HepG2 (cell line): ENCODE measurements around the gene VWA1. TPM values are rescaled to one million over a fixed set of nuclear protein-coding genes. Genes with fewer than 3 reads are reported as not detected.

Source experiments
- KLF12 ChIP-seq: sonication (generic); formaldehyde crosslinking; IDR thresholded peaks from 2 replicates; pipeline ENCODE4 v1.4.0; 2020; ENCODE audit warnings: missing genetic modification reagents, borderline replicate concordance
- NR2C2 ChIP-seq: sonication (generic); formaldehyde crosslinking; IDR thresholded peaks from 2 replicates; pipeline ENCODE4 v1.4.0; 2020; ENCODE audit warnings: missing genetic modification reagents, mild to moderate bottlenecking, moderate library complexity, borderline replicate concordance
- REPIN1 ChIP-seq: sonication (generic); formaldehyde crosslinking; IDR thresholded peaks from 2 replicates; pipeline ENCODE4 v1.8.0; 2022; ENCODE audit warnings: missing genetic modification reagents, low read depth, mild to moderate bottlenecking, borderline replicate concordance
- REXO4 ChIP-seq: sonication (generic); formaldehyde crosslinking; IDR thresholded peaks from 2 replicates; pipeline ENCODE4 v1.8.0; 2022; ENCODE audit warnings: missing genetic modification reagents, mild to moderate bottlenecking, borderline replicate concordance
- RFX3 ChIP-seq: IDR thresholded peaks from 2 replicates; pipeline ENCODE4 v1.6.1; 2016; ENCODE audit warnings: missing biosample characterization, missing genetic modification reagents
- ZNF10 ChIP-seq: sonication (generic); formaldehyde crosslinking; IDR thresholded peaks from 2 replicates; pipeline ENCODE4 v1.4.0; 2020; ENCODE audit warnings: mild to moderate bottlenecking, low read depth, missing genetic modification reagents, borderline replicate concordance
- ZNF232 ChIP-seq: sonication (generic); formaldehyde crosslinking; IDR thresholded peaks from 2 replicates; pipeline ENCODE4 v1.4.0; 2020; ENCODE audit warnings: missing genetic modification reagents, borderline replicate concordance
- polyA plus RNA-seq, 8 experiments: library from polyadenylated mRNA; depleted of rRNA in 3 of 8; stranded (reverse) in 7 of 8; unstranded in 1 of 8; fragments of >200 nt; fragmentation: Illumina TruSeq in 4 of 8; extraction: Trizol in 4 of 8; gene quantifications; 2 replicates each; pipeline versions ENCODE4 v1.2.1 to v1.2.3, GENCODE V29; 2011 to 2016; ENCODE audit warnings: low read depth in 4 of 8, missing spikeins in 1 of 8, mixed read lengths in 1 of 8; ENCODE audit not compliant: insufficient read depth in 1 of 8
- total RNA-seq, 5 experiments: library from RNA; depleted of rRNA; stranded (reverse); fragments of >200 nt; fragmentation: Illumina TruSeq; extraction: Trizol; gene quantifications; 2 replicates each; pipeline ENCODE4 v1.2.3, GENCODE V29; 2016; ENCODE audit warnings: low read depth in 1 of 5
- TF ChIP-seq, protein P1 (sequence below), 2 experiments: fragments of 450-650 bp in 1 of 2; sonication (generic) in 1 of 2; formaldehyde crosslinking in 1 of 2; IDR thresholded peaks; 2 replicates each; pipeline versions ENCODE4 v1.6.1 to v1.8.0; 2016 to 2022; ENCODE audit warnings: antibody characterized with exemption in 1 of 2, mild to moderate bottlenecking in 1 of 2, missing genetic modification reagents in 1 of 2
- TF ChIP-seq, protein P2 (sequence below): sonication (generic); formaldehyde crosslinking; IDR thresholded peaks from 2 replicates; pipeline ENCODE4 v1.5.0; 2020; ENCODE audit warnings: mild to moderate bottlenecking, missing genetic modification reagents
- TF ChIP-seq, protein P3 (sequence below): sonication (generic); formaldehyde crosslinking; IDR thresholded peaks from 2 replicates; pipeline ENCODE4 v1.4.0; 2020; ENCODE audit warnings: missing genetic modification reagents
- TF ChIP-seq, protein P4 (sequence below): sonication (generic); formaldehyde crosslinking; IDR thresholded peaks from 2 replicates; pipeline ENCODE4 v1.9.0; 2022; ENCODE audit warnings: missing genetic modification reagents, mild to moderate bottlenecking, borderline replicate concordance

VWA1 gene
- total and polyA plus RNA-seq, 2 of the 13 experiments (the other 11 are each of a cell fraction or from before 2014, with no cell fraction given), result 40.9 to 57.5 TPM

DNA sequence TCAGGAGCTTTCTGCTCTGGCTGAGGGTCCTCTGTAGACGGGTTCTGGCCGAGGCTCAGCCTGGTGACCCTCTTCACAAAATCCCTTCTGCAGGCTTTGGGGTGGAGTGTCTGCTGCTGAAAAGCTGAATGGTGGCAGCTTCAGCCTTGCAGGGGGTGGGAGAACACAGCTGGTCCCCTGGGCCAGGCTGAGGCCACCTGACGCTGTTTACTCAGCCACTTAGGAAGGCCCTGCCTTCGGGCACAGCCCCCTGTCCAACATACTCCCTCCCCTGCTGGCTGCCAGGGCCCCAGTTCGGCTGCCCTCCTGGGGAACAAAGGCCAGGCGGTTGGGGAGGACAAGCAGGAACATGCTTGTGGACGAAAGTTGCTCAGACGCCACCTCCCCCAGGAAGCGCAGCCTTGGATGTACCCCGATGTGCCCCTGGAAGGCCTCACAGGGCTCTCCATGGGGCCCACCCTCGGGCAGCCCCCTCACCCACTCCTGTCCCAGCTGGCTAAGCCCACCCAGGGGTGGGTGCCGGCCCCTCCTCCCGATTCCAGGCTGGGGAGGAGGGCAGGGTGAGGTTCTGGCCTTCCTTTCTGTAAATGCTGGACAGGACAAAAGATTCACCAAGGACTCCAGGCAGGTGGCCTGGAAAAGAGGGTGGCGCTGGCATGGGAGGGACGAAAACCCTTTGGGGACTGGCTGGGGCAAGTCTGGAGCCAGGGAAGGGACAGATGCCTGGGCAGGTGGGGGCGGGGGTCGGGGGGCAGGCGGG lies 14.2 kb upstream of the VWA1 start, which contains the start of gene ANKRD65 (continued):
- TF ChIP-seq, protein P1, sequence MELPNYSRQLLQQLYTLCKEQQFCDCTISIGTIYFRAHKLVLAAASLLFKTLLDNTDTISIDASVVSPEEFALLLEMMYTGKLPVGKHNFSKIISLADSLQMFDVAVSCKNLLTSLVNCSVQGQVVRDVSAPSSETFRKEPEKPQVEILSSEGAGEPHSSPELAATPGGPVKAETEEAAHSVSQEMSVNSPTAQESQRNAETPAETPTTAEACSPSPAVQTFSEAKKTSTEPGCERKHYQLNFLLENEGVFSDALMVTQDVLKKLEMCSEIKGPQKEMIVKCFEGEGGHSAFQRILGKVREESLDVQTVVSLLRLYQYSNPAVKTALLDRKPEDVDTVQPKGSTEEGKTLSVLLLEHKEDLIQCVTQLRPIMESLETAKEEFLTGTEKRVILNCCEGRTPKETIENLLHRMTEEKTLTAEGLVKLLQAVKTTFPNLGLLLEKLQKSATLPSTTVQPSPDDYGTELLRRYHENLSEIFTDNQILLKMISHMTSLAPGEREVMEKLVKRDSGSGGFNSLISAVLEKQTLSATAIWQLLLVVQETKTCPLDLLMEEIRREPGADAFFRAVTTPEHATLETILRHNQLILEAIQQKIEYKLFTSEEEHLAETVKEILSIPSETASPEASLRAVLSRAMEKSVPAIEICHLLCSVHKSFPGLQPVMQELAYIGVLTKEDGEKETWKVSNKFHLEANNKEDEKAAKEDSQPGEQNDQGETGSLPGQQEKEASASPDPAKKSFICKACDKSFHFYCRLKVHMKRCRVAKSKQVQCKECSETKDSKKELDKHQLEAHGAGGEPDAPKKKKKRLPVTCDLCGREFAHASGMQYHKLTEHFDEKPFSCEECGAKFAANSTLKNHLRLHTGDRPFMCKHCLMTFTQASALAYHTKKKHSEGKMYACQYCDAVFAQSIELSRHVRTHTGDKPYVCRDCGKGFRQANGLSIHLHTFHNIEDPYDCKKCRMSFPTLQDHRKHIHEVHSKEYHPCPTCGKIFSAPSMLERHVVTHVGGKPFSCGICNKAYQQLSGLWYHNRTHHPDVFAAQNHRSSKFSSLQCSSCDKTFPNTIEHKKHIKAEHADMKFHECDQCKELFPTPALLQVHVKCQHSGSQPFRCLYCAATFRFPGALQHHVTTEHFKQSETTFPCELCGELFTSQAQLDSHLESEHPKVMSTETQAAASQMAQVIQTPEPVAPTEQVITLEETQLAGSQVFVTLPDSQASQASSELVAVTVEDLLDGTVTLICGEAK (IDR thresholded peaks at IDR 0.05), result no peak
- TF ChIP-seq, protein P1 (CRISPR knock-in tag; IDR thresholded peaks at IDR 0.05), result no peak
- TF ChIP-seq ZNF10 (CRISPR knock-in tag) (no peak), RFX3 (no peak), REPIN1 (CRISPR knock-in tag) (peak; percentile 80; the same call in 1 of the 2 replicates), KLF12 (CRISPR knock-in tag) (0 out of 2 replicates have a peak, but pooled peaks have one; percentile 19), REXO4 (no peak), ZNF232 (CRISPR knock-in tag) (no peak), NR2C2 (CRISPR knock-in tag) (peak; percentile 36; the same call in 1 of the 2 replicates)
- TF ChIP-seq, protein P2, sequence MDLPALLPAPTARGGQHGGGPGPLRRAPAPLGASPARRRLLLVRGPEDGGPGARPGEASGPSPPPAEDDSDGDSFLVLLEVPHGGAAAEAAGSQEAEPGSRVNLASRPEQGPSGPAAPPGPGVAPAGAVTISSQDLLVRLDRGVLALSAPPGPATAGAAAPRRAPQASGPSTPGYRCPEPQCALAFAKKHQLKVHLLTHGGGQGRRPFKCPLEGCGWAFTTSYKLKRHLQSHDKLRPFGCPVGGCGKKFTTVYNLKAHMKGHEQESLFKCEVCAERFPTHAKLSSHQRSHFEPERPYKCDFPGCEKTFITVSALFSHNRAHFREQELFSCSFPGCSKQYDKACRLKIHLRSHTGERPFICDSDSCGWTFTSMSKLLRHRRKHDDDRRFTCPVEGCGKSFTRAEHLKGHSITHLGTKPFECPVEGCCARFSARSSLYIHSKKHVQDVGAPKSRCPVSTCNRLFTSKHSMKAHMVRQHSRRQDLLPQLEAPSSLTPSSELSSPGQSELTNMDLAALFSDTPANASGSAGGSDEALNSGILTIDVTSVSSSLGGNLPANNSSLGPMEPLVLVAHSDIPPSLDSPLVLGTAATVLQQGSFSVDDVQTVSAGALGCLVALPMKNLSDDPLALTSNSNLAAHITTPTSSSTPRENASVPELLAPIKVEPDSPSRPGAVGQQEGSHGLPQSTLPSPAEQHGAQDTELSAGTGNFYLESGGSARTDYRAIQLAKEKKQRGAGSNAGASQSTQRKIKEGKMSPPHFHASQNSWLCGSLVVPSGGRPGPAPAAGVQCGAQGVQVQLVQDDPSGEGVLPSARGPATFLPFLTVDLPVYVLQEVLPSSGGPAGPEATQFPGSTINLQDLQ (CRISPR knock-in tag), result no peak; the same call in 1 of the 2 replicates
- TF ChIP-seq, protein P3, sequence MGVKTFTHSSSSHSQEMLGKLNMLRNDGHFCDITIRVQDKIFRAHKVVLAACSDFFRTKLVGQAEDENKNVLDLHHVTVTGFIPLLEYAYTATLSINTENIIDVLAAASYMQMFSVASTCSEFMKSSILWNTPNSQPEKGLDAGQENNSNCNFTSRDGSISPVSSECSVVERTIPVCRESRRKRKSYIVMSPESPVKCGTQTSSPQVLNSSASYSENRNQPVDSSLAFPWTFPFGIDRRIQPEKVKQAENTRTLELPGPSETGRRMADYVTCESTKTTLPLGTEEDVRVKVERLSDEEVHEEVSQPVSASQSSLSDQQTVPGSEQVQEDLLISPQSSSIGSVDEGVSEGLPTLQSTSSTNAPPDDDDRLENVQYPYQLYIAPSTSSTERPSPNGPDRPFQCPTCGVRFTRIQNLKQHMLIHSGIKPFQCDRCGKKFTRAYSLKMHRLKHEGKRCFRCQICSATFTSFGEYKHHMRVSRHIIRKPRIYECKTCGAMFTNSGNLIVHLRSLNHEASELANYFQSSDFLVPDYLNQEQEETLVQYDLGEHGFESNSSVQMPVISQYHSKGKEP (CRISPR knock-in tag), result no peak
- TF ChIP-seq, protein P4, sequence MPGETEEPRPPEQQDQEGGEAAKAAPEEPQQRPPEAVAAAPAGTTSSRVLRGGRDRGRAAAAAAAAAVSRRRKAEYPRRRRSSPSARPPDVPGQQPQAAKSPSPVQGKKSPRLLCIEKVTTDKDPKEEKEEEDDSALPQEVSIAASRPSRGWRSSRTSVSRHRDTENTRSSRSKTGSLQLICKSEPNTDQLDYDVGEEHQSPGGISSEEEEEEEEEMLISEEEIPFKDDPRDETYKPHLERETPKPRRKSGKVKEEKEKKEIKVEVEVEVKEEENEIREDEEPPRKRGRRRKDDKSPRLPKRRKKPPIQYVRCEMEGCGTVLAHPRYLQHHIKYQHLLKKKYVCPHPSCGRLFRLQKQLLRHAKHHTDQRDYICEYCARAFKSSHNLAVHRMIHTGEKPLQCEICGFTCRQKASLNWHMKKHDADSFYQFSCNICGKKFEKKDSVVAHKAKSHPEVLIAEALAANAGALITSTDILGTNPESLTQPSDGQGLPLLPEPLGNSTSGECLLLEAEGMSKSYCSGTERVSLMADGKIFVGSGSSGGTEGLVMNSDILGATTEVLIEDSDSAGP (CRISPR knock-in tag), result peak; percentile 82; the same call in 1 of the 2 replicates
